ENCODE results near the gene AKAP6.

AKAP6 gene

GRCh38 chr14:32865827-32866376, 536.8 kb downstream of the AKAP6 start:
- DNase-seq (ENCODE audit: low read depth in 1 of 2, low spot score in 1 of 2), result no peak

GRCh38 chr14:32883188-32883587, 554.1 kb downstream of the AKAP6 start:
- no peak for DNase-seq (ENCODE audit: low read depth in 1 of 2, low spot score in 1 of 2)
